ENCODE data around the gene CARD6. TPM values are rescaled to one million over a fixed set of nuclear protein-coding genes. Genes with fewer than 3 reads are reported as not detected.
"Not testable (repeated sequence)": the region's sequence is repeated elsewhere in the genome, so short reads cannot be mapped to it uniquely, and the experiment has no call there.

The CARD6 gene
- total and polyA plus RNA-seq, 8 donors, result 5.9 to 28.9 (median 6.9) TPM

DNA sequence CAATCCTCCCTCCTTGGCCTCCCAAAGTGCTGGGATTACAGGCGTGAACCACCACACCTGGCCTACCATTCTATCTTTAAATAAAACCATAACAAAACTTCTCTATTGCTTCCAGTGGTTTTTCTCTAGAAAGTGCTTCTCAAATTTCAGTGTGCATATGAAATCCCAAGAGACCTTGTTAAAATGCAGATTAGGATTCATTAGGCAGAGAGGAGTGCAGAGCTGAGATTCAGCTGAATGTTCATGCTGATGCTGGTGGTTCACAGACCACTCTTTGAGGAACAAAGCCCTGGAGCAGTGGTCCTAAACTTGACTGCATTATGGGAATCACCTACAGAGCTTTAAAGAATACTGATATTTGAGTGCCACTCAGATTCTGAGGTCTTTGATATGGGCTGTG, 28.2 kb downstream of the CARD6 start:
- Histone ChIP-seq H3K9me3 (peaks cover 0 to 13% of the 10 kb centered on the region in 2 donors), H3K36me3 (no peaks in the 10 kb centered on the region), H3K4me3 (no peak overlapping the region), H3K27me3 (no peaks in the 10 kb centered on the region), H3K4me1 (no peaks in the 10 kb centered on the region), H3K27ac (no peak overlapping the region)
- TF ChIP-seq, protein P1, sequence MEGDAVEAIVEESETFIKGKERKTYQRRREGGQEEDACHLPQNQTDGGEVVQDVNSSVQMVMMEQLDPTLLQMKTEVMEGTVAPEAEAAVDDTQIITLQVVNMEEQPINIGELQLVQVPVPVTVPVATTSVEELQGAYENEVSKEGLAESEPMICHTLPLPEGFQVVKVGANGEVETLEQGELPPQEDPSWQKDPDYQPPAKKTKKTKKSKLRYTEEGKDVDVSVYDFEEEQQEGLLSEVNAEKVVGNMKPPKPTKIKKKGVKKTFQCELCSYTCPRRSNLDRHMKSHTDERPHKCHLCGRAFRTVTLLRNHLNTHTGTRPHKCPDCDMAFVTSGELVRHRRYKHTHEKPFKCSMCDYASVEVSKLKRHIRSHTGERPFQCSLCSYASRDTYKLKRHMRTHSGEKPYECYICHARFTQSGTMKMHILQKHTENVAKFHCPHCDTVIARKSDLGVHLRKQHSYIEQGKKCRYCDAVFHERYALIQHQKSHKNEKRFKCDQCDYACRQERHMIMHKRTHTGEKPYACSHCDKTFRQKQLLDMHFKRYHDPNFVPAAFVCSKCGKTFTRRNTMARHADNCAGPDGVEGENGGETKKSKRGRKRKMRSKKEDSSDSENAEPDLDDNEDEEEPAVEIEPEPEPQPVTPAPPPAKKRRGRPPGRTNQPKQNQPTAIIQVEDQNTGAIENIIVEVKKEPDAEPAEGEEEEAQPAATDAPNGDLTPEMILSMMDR (IDR thresholded peaks at IDR 0.05), result no peak
- ATAC-seq, result no peak
- no peak for DNase-seq
- intact Hi-C loops (cut with DNase I), result no loop called here

DNA sequence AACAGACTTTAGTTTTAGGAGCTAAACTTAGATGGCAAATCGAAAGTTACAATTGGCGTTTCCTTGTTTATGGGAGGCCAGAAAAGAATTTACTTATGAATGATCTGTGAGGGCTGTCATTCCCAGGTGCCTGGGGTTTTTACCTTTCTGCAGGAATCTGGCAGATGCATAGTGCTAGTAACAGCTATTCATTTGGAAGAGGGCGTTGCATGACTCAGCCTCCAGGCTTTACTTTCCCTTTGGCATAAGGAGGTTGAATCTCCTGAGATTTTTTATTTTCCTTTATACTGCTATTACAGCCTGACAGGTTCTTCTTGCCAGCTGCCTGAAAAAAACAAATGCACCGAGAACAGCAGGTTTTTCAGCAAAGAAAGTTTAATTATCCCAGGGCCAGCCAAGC, 30.0 kb downstream of the CARD6 start:
- intact Hi-C loops (cut with DNase I), result no loop called here
- Histone ChIP-seq H3K4me1 (no peaks in the 10 kb centered on the region), H3K36me3 (no peaks in the 10 kb centered on the region), H3K4me3 (no peak overlapping the region), H3K27ac (no peak overlapping the region), H3K9me3 (no peaks in the 10 kb centered on the region), H3K27me3 (no peaks in the 10 kb centered on the region)
- DNase-seq, result no peak
- TF ChIP-seq, protein P1 (IDR thresholded peaks at IDR 0.05), result no peak
- ATAC-seq, result no peak

DNA sequence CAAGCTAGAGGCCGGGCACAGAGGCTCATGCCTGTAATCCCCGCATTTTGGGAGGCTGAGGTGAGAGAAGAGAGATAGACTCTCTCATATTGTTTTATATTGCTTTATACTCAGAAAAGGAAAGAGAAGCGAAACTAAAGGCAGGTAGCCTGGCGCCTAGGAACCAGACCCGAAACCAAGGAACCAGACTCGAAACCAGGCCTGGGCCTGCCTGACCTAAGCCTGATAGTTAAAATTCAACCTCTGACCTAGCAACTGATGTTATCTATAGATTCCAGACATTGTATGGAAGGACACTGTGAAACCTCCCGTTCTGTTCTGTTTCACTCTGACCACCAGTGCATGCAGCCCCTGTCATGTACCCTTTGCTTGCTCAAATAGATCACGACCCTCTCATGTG, 31.1 kb downstream of the CARD6 start:
- H3K4me1 ChIP-seq; H3K4me3 ChIP-seq; ATAC-seq; DNase-seq; intact Hi-C loops (cut with DNase I); H3K27ac ChIP-seq; H3K36me3 ChIP-seq; H3K27me3 ChIP-seq; H3K9me3 ChIP-seq: not testable (repeated sequence)

DNA sequence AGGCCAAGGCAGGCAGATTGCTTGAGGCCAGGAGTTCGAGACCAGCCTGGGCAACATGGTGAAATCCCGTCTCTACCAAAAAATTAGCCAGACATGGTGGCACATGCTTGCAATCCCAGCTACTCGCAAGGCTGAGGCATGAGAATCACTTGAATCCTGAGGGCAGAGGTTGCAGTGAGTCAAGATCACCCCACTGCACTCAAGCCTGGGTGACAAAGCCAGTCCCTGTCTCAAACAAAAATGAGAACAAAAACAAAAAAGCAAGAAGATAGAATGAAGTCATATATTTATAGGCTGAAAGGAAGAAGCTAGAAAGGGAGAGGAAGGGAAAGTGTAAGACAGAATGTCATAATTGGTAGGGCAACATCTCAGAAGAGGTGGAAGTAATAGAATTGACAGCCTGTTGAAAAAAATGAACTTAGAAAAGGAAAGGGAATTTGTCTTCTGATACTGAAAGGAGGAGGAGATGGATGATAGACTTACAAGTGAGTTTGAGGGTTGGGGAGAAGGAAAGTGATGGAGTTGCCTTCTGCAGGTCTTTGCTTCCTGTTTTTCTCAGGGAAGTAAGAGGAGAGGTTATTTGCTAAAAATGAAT, 32.2 kb downstream of the CARD6 start:
- Histone ChIP-seq H3K4me1 (no peaks in the 10 kb centered on the region), H3K36me3 (no peaks in the 10 kb centered on the region), H3K27ac (no peak overlapping the region), H3K27me3 (no peaks in the 10 kb centered on the region), H3K9me3 (peaks cover 0 to 6% of the 10 kb centered on the region in 2 donors), H3K4me3 (no peak overlapping the region)
- DNase-seq, result no peak
- intact Hi-C loops (cut with DNase I), result no loop called here
- ATAC-seq, result no peak
- TF ChIP-seq, protein P1 (IDR thresholded peaks at IDR 0.05), result no peak

DNA sequence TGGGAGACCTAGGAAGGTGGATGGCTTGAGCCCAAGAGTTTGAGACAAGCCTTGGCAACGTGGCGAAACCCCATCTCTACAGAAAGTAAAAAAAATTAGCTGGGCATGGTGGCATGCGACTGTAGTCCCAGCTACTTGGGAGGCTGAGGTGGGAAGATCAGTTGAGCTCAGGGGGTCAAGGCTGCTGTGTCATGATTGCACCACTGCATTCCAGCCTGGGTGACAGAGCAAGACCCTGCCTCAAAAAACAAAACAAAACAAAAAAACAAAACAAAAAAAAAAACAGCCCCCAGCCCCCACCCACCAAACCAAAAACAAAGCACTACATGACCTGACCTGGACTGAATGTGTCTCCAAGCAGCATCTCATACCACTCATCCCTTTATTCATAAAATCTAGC, 34.8 kb downstream of the CARD6 start:
- no peak for ATAC-seq
- Histone ChIP-seq H3K9me3 (peaks cover 0 to 6% of the 10 kb centered on the region in 2 donors), H3K4me1 (peaks cover 0 to 6% of the 10 kb centered on the region in 2 donors), H3K27me3 (no peaks in the 10 kb centered on the region), H3K36me3 (no peaks in the 10 kb centered on the region), H3K4me3 (no peak overlapping the region), H3K27ac (no peak overlapping the region)
- no peak for DNase-seq
- intact Hi-C loops (cut with DNase I), result no loop called here
- TF ChIP-seq, protein P1 (IDR thresholded peaks at IDR 0.05), result no peak

Measured in left lung (tissue), 10 donors.